HepG2 (cell line): ENCODE data around the gene PRKCD. TPM values are rescaled to one million over a fixed set of nuclear protein-coding genes. Genes with fewer than 3 reads are reported as not detected.

Experiments
- ATAC-seq: fragments of 200-7000 bp; cut with Tn5 transposase; 3 replicates; pipeline ENCODE4 v1.9.1; 2020; ENCODE audit warnings: mild to moderate bottlenecking, moderate library complexity
- BruUV-seq: library from RNA; stranded (reverse); fragments of 400-500 nt; replicated peaks from 2 replicates; lab custom pipeline; 2021; lab: Mats Ljungman, UMichigan
- CTCF ChIA-PET: fragments of 300-600 bp; formaldehyde crosslinking; extraction: SDS; loops from one replicate; lab custom pipeline; 2021; ENCODE audit warnings: low total read pairs, inconsistent platforms, low intra/inter-chr PET ratio; lab: Yijun Ruan, JAX
- POLR2A ChIA-PET: fragments of 350-600 bp; sonication (Branson Sonifier 250); formaldehyde crosslinking; loops from one replicate; lab custom pipeline; 2020; ENCODE audit warnings: antibody characterized with exemption, inconsistent platforms; lab: Yijun Ruan, JAX
- DNase-seq: peaks from one replicate; pipeline ENCODE4 v3.0.0-alpha.2; 2015; ENCODE audit warnings: low spot score
- FAIRE-seq: peaks from 3 replicates; lab custom pipeline; 2011; peaks lifted over from hg19 to GRCh38; lab: Jason Lieb, UNC
- H2AFZ ChIP-seq: one replicate; pipeline ENCODE4 v1.6.1; 2011; ENCODE audit warnings: low read length, inconsistent platforms
- H3K27ac ChIP-seq: fragments of 300-600 bp; 3 replicates; pipeline ENCODE4 v1.8.0; 2011; ENCODE audit warnings: mixed run types, mild to moderate bottlenecking, mixed read lengths, low read length, inconsistent platforms; ENCODE audit not compliant: insufficient read depth; ENCODE audit errors: extremely low read length
- H3K27me3 ChIP-seq, 2 experiments: fragments of 200-600 bp in 1 of 2; 2 replicates in 1 of 2; 3 replicates in 1 of 2; pipeline versions ENCODE4 v1.6.0 to v1.8.0; 2011; ENCODE audit warnings: low read length in 2 of 2, mild to moderate bottlenecking in 2 of 2, moderate library complexity in 2 of 2, inconsistent platforms in 1 of 2; ENCODE audit not compliant: insufficient read depth in 2 of 2, control insufficient read depth in 1 of 2
- H3K36me3 ChIP-seq, 2 experiments: fragments of 200-600 bp in 1 of 2; replicated peaks in 1 of 2; 2 replicates in 1 of 2; 3 replicates in 1 of 2; pipeline versions ENCODE4 v1.5.1 to v1.8.0; 2011; ENCODE audit warnings: low read length in 2 of 2, inconsistent platforms in 1 of 2; ENCODE audit not compliant: insufficient read depth in 2 of 2, control insufficient read depth in 1 of 2
- H3K4me1 ChIP-seq: 2 replicates; pipeline ENCODE4 v1.5.1; 2012; ENCODE audit warnings: low read length, inconsistent platforms; ENCODE audit not compliant: insufficient read depth
- H3K4me2 ChIP-seq: 2 replicates; pipeline ENCODE4 v1.6.0; 2011; ENCODE audit warnings: low read depth, low read length, inconsistent platforms
- H3K4me3 ChIP-seq, 3 experiments: fragments of 200-600 bp in 1 of 3; sonication (generic), shearing (Covaris generic) in 1 of 3; replicated peaks in 1 of 3; 2 replicates each; pipeline ENCODE4 v1.5.1; 2011 to 2016; ENCODE audit warnings: low read length in 3 of 3, inconsistent platforms in 2 of 3, low read depth in 2 of 3, mild to moderate bottlenecking in 2 of 3, control low read depth in 1 of 3, mixed read lengths in 1 of 3; ENCODE audit not compliant: insufficient read depth in 1 of 3
- H3K79me2 ChIP-seq: one replicate; pipeline ENCODE4 v1.6.1; 2011; ENCODE audit warnings: low read length, inconsistent platforms; ENCODE audit not compliant: insufficient read depth
- H3K9ac ChIP-seq: 2 replicates; pipeline ENCODE4 v1.6.0; 2011; ENCODE audit warnings: mild to moderate bottlenecking, low read depth, low read length, inconsistent platforms; ENCODE audit not compliant: insufficient read depth
- H3K9me3 ChIP-seq: 2 replicates; pipeline ENCODE4 v1.5.1; 2012; ENCODE audit warnings: mild to moderate bottlenecking, low read length
- H4K20me1 ChIP-seq: 2 replicates; pipeline ENCODE4 v1.6.0; 2011; ENCODE audit warnings: inconsistent platforms, mild to moderate bottlenecking, low read length, moderate library complexity; ENCODE audit not compliant: insufficient read depth
- BCL6 ChIP-seq: IDR thresholded peaks from 2 replicates; pipeline ENCODE4 v1.6.1; 2016; ENCODE audit warnings: missing genetic modification reagents, missing compliant biosample characterization
- NRL ChIP-seq: sonication (generic); formaldehyde crosslinking; IDR thresholded peaks from 2 replicates; pipeline ENCODE4 v1.5.0; 2020; ENCODE audit warnings: missing genetic modification reagents, mild to moderate bottlenecking, moderate library complexity, borderline replicate concordance
- RCOR2 ChIP-seq: IDR thresholded peaks from 2 replicates; pipeline ENCODE4 v1.6.1; 2016; ENCODE audit warnings: missing biosample characterization, missing genetic modification reagents
- ZMYM3 ChIP-seq: sonication (generic); formaldehyde crosslinking; IDR thresholded peaks from 2 replicates; pipeline ENCODE4 v1.5.1; 2020; ENCODE audit warnings: mild to moderate bottlenecking, missing genetic modification reagents
- ZNF263 ChIP-seq: sonication (generic); formaldehyde crosslinking; IDR thresholded peaks from 2 replicates; pipeline ENCODE4 v1.4.0; 2020; ENCODE audit warnings: missing genetic modification reagents
- ZNF629 ChIP-seq: sonication (generic); formaldehyde crosslinking; conservative IDR thresholded peaks from 2 replicates; pipeline ENCODE4 v1.5.0; 2020; ENCODE audit warnings: missing genetic modification reagents
- ZNF768 ChIP-seq: sonication (generic); formaldehyde crosslinking; IDR thresholded peaks from 2 replicates; pipeline ENCODE4 v1.4.0; 2020; ENCODE audit warnings: missing genetic modification reagents
- WGBS: methylation state at CpG from one replicate; pipeline ENCODE4 v1.1.6; 2017; ENCODE audit warnings: low lambda C conversion rate; 5-methylcytosine and 5-hydroxymethylcytosine counted together
- in situ Hi-C: cut with HindIII; loops from 2 replicates; pipeline ENCODE4 v1.10.0; 2017; ENCODE audit warnings: low pct_unique_long_range_greater_than_20kb; ENCODE audit not compliant: extremely low pct_ligation_motif_present
- intact Hi-C: fragments of 100-400 bp; cut with micrococcal nuclease; formaldehyde crosslinking; loops from one replicate; pipeline ENCODE4 v1.10.0; 2022; ENCODE audit not compliant: unreplicated experiment
- polyA plus RNA-seq, 8 experiments: library from polyadenylated mRNA; depleted of rRNA in 3 of 8; stranded (reverse) in 7 of 8; unstranded in 1 of 8; fragments of >200 nt; fragmentation: Illumina TruSeq in 4 of 8; extraction: Trizol in 4 of 8; gene quantifications; 2 replicates each; pipeline versions ENCODE4 v1.2.1 to v1.2.3, GENCODE V29; 2011 to 2016; ENCODE audit warnings: low read depth in 4 of 8, missing spikeins in 1 of 8, mixed read lengths in 1 of 8; ENCODE audit not compliant: insufficient read depth in 1 of 8
- total RNA-seq, 5 experiments: library from RNA; depleted of rRNA; stranded (reverse); fragments of >200 nt; fragmentation: Illumina TruSeq; extraction: Trizol; gene quantifications; 2 replicates each; pipeline ENCODE4 v1.2.3, GENCODE V29; 2016; ENCODE audit warnings: low read depth in 1 of 5
- TF ChIP-seq, protein P1 (sequence below): sonication (generic); formaldehyde crosslinking; IDR thresholded peaks from 2 replicates; pipeline ENCODE4 v1.4.0; 2020; ENCODE audit warnings: mild to moderate bottlenecking, missing genetic modification reagents

PRKCD gene
- total and polyA plus RNA-seq, 2 of the 13 experiments (the other 11 are each of a cell fraction or from before 2014, with no cell fraction given), result 1.6 to 40.7 TPM

DNA sequence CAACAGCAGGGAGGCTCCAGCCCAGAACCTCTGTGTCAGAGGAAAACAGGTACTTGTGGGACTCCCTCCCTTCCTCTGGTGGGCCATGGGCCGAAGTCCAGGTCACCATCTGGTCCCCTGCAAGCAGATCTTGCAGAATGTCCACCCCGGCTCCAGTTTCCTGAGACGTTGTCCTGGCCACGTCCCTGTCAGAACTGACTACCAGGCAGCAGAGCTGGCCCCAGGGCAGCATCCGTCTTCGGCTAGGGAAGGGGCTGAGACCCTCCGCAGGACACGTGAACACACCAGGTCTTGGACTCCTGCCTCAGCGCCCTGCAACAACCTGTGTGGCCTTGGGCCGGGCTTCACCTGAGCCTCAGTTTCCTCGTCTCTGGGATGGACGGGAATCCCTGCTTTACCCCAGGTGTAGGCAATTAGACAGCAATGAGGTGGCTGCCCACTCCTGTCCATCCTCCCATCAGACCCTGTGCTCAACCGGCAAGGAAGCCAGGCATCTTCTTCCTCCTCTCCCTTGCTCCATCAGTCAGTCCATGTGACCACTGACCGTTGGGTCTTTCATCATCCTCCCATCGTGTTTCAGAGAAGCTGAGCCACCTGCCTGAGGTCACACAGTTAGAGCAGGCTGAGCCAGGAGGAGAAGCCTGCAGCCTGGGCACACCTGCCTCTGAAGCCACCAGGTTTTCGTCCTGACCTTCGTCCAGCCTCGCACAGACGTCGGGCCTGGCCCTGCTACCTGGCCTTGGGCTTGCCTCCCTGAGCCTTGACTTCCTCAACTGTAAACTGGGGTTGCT is 8.9 kb upstream of the PRKCD start:
- ChIA-PET POLR2A (interaction anchor here (2.4 to 2.6 kb wide), 2 partner anchors 8 to 17 kb away, joined by 13 to 31 read pairs; partner anchors contain the start of gene PRKCD), CTCF (no interaction called here)
- BruUV-seq, result no TSS peak
- no peak overlapping the region for H3K27ac ChIP-seq
- peak overlapping the region in 1 of 3 experiments; percentile 25; a peak in 1 of 6 replicates for H3K4me3 ChIP-seq
- H4K20me1 ChIP-seq, result no peaks in the 10 kb centered on the region
- ATAC-seq, result no peak; the same call in 1 of the 3 replicates
- no peak for DNase-seq
- peak overlapping the region; percentile 41 for H3K4me2 ChIP-seq
- in situ Hi-C loops, result no loop called here
- TF ChIP-seq, protein P1, sequence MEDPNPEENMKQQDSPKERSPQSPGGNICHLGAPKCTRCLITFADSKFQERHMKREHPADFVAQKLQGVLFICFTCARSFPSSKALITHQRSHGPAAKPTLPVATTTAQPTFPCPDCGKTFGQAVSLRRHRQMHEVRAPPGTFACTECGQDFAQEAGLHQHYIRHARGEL (CRISPR knock-in tag), result no peak
- peak; percentile 30; the same call in 1 of the 2 replicates for TF ChIP-seq ZNF263 (CRISPR knock-in tag)
- 0 out of 2 replicates have a peak, but pooled peaks have one; percentile 37 for TF ChIP-seq NRL (CRISPR knock-in tag)
- peak; percentile 52 for TF ChIP-seq ZNF629 (CRISPR knock-in tag)
- 0 out of 2 replicates have a peak, but pooled peaks have one; percentile 30 for TF ChIP-seq RCOR2
- no peak for TF ChIP-seq BCL6 (CRISPR knock-in tag)
- peak; percentile 99 for TF ChIP-seq ZNF768 (CRISPR knock-in tag)
- TF ChIP-seq ZMYM3, result peak; percentile 75
- TF ChIP-seq, all 625 proteins: peak for 6
- Histone ChIP-seq H3K79me2 (no peaks in the 10 kb centered on the region), H3K9ac (no peak overlapping the region), H3K4me1 (peaks cover 58% of the 10 kb centered on the region), H3K27me3 (peaks cover 2 to 53% of the 10 kb centered on the region in 2 experiments; a peak in 4 of 5 replicates), H3K9me3 (no peaks in the 10 kb centered on the region), H2AFZ (no peak overlapping the region), H3K36me3 (no peaks in the 10 kb centered on the region)
- 25% methylated on average over 13 of the region's 20 CpGs for WGBS
- intact Hi-C loops, result no loop called here
- no peak for FAIRE-seq
